Keratinocyte (primary cell): ENCODE results near the gene HEPACAM2. TPM values are rescaled to one million over a fixed set of nuclear protein-coding genes. Genes with fewer than 3 reads are reported as not detected.

Experiments used
- DNase-seq: peaks from one replicate; pipeline ENCODE4 v3.0.0-alpha.2; 2011; ENCODE audit warnings: low read depth, missing footprints, low spot score
- FAIRE-seq: peaks from 2 replicates; lab custom pipeline; 2011; peaks lifted over from hg19 to GRCh38; lab: Jason Lieb, UNC
- H2AFZ ChIP-seq: 2 replicates; pipeline ENCODE4 v1.6.0; 2012; ENCODE audit warnings: low read length, control low read depth, inconsistent platforms; ENCODE audit not compliant: control insufficient read depth
- H3K27ac ChIP-seq: 2 replicates; pipeline ENCODE4 v1.5.1; 2011; ENCODE audit warnings: low read length; ENCODE audit not compliant: control insufficient read depth, insufficient read depth
- H3K27me3 ChIP-seq: 3 replicates; pipeline ENCODE4 v1.6.0; 2011; ENCODE audit warnings: low read length; ENCODE audit not compliant: control insufficient read depth, insufficient read depth; ENCODE audit errors: extremely low read depth
- H3K36me3 ChIP-seq, 2 experiments: 2 replicates in 1 of 2; 3 replicates in 1 of 2; pipeline ENCODE4 v1.5.1; 2011; ENCODE audit warnings: low read length in 2 of 2, mild to moderate bottlenecking in 1 of 2; ENCODE audit not compliant: control insufficient read depth in 2 of 2, insufficient read depth in 2 of 2; ENCODE audit errors: extremely low read depth in 1 of 2
- H3K4me1 ChIP-seq: 3 replicates; pipeline ENCODE4 v1.5.1; 2011; ENCODE audit warnings: low read length; ENCODE audit not compliant: control insufficient read depth, insufficient read depth; ENCODE audit errors: extremely low read depth
- H3K4me2 ChIP-seq: 3 replicates; pipeline ENCODE4 v1.6.0; 2011; ENCODE audit warnings: low read depth, low read length; ENCODE audit not compliant: control insufficient read depth, insufficient read depth; ENCODE audit errors: extremely low read depth
- H3K4me3 ChIP-seq, 3 experiments: fragments of 200-600 bp in 1 of 3; sonication (generic) in 1 of 3; 2 replicates in 2 of 3; 3 replicates in 1 of 3; pipeline ENCODE4 v1.5.1; 2011 to 2016; ENCODE audit warnings: low read length in 3 of 3, mild to moderate bottlenecking in 3 of 3, control low read depth in 2 of 3, inconsistent platforms in 1 of 3, low read depth in 1 of 3, mixed read lengths in 1 of 3, mixed run types in 1 of 3, moderate library complexity in 1 of 3; ENCODE audit not compliant: control insufficient read depth in 2 of 3, insufficient read depth in 2 of 3; ENCODE audit errors: extremely low read depth in 1 of 3
- H3K79me2 ChIP-seq: 2 replicates; pipeline ENCODE4 v1.6.0; 2012; ENCODE audit warnings: low read length; ENCODE audit not compliant: control insufficient read depth, insufficient read depth
- H3K9ac ChIP-seq: 3 replicates; pipeline ENCODE4 v1.6.0; 2011; ENCODE audit warnings: low read length; ENCODE audit not compliant: control insufficient read depth, insufficient read depth; ENCODE audit errors: extremely low read depth
- H3K9me1 ChIP-seq: 3 replicates; pipeline ENCODE4 v1.6.0; 2011; ENCODE audit warnings: low read length; ENCODE audit not compliant: control insufficient read depth, insufficient read depth; ENCODE audit errors: extremely low read depth
- H3K9me3 ChIP-seq: 2 replicates; pipeline ENCODE4 v1.5.1; 2012; ENCODE audit warnings: low read depth, low read length; ENCODE audit not compliant: control insufficient read depth
- H4K20me1 ChIP-seq: 3 replicates; pipeline ENCODE4 v1.6.0; 2011; ENCODE audit warnings: low read length; ENCODE audit not compliant: control insufficient read depth, insufficient read depth; ENCODE audit errors: extremely low read depth
- EZH2 ChIP-seq: IDR thresholded peaks from one replicate; pipeline ENCODE4 v1.6.1; 2012; ENCODE audit warnings: inconsistent platforms, mild to moderate bottlenecking, low read length, moderate library complexity
- dilution Hi-C: fragments of 300-500 bp; cut with MboI; formaldehyde crosslinking; loops from one replicate; pipeline ENCODE4 v1.7.0; 2020; ENCODE audit warnings: low sequenced_read_pairs; ENCODE audit not compliant: extremely low pct_ligation_motif_present
- polyA plus RNA-seq, 5 experiments: library from polyadenylated mRNA; depleted of rRNA in 3 of 5; stranded (reverse) in 3 of 5; stranded (forward) in 1 of 5; unstranded in 1 of 5; fragments of >200 nt; gene quantifications; 1 replicate in 1 of 5; 2 replicates in 3 of 5; 3 replicates in 1 of 5; pipeline versions ENCODE4 v1.2.1 to v1.2.3, GENCODE V29; 2011 to 2012; ENCODE audit warnings: missing spikeins in 2 of 5, low read depth in 1 of 5, low replicate concordance in 1 of 5
- TF ChIP-seq, protein P1 (sequence below), 3 experiments: IDR thresholded peaks in 1 of 3; conservative IDR thresholded peaks in 1 of 3; optimal IDR thresholded peaks in 1 of 3; 2 replicates in 2 of 3; 3 replicates in 1 of 3; pipeline versions ENCODE3 to v1.5.1; 2011; ENCODE audit warnings: low read length in 3 of 3, mild to moderate bottlenecking in 3 of 3, moderate library complexity in 2 of 3, control low read depth in 1 of 3, inconsistent platforms in 1 of 3; ENCODE audit not compliant: insufficient read depth in 2 of 3; ENCODE audit errors: extremely low read depth in 1 of 3

HEPACAM2 gene
- polyA plus RNA-seq, 1 donor (not counting 4 experiments of a cell fraction or from before 2014, with no cell fraction given): not detected

DNA sequence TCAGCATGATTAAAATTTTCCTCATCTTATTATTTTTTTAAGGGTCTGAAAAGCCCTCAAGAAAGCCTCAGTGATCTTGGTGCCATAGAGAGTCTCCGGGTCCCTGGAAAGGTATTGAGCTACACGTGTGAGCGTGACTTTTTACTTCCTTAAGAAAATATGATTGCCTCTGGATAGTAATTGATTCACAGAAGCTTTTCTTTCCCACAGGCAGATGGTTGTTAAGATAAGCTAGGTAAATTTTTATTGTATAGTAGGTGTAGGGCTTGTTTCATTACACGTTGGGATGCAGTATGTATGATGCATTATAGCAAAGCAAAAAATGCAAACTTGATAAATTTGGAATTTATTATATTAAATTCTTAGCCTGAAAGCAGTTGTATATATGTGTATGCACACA lies 13.6 kb upstream of the HEPACAM2 start:
- Histone ChIP-seq H4K20me1 (no peaks in the 10 kb centered on the region), H3K4me3 (no peak overlapping the region), H3K9me1 (no peaks in the 10 kb centered on the region), H2AFZ (no peak overlapping the region), H3K27ac (no peak overlapping the region), H3K79me2 (peaks cover 4% of the 10 kb centered on the region), H3K36me3 (no peaks in the 10 kb centered on the region), H3K9me3 (no peaks in the 10 kb centered on the region), H3K4me2 (no peak overlapping the region), H3K4me1 (no peaks in the 10 kb centered on the region), H3K27me3 (no peaks in the 10 kb centered on the region), H3K9ac (no peak overlapping the region)
- dilution Hi-C loops: no loop called here
- TF ChIP-seq, protein P1, sequence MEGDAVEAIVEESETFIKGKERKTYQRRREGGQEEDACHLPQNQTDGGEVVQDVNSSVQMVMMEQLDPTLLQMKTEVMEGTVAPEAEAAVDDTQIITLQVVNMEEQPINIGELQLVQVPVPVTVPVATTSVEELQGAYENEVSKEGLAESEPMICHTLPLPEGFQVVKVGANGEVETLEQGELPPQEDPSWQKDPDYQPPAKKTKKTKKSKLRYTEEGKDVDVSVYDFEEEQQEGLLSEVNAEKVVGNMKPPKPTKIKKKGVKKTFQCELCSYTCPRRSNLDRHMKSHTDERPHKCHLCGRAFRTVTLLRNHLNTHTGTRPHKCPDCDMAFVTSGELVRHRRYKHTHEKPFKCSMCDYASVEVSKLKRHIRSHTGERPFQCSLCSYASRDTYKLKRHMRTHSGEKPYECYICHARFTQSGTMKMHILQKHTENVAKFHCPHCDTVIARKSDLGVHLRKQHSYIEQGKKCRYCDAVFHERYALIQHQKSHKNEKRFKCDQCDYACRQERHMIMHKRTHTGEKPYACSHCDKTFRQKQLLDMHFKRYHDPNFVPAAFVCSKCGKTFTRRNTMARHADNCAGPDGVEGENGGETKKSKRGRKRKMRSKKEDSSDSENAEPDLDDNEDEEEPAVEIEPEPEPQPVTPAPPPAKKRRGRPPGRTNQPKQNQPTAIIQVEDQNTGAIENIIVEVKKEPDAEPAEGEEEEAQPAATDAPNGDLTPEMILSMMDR (optimal IDR thresholded peaks at IDR 0.05 in 1 of 3, IDR thresholded peaks at IDR 0.05 in 1 of 3, conservative IDR thresholded peaks at IDR 0.05 in 1 of 3; ENCODE audit: extremely low read depth in 1 of 3, insufficient read depth in 2 of 3, low read length in 3 of 3): no peak
- TF ChIP-seq EZH2: no peak
- DNase-seq (no peak), FAIRE-seq (no peak)

DNA sequence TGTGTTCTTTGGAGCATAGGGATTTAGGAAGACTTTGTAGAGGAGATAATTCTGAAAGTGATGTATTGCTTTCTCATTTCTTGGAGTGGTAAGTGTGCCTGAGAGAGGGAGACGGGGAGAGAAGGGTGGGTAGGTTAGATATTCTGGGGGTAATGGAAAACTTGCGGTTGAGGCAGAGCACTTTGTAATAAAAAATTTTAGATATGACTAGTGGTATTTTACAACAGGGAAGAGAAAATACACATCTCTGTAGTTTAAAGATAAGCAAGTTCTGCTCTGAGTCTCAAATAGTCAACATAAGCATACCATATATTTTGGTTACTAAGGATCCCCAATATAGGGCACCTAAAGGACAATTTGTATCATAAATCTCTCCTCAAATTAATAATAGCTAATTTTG lies 12.5 kb upstream of the HEPACAM2 start:
- H3K4me3 ChIP-seq: no peak overlapping the region
- H3K9ac ChIP-seq: no peak overlapping the region
- no peak overlapping the region for H2AFZ ChIP-seq
- H3K36me3 ChIP-seq: no peaks in the 10 kb centered on the region
- H3K9me1 ChIP-seq: no peaks in the 10 kb centered on the region
- H3K9me3 ChIP-seq: no peaks in the 10 kb centered on the region
- dilution Hi-C loops: no loop called here
- no peak overlapping the region for H3K4me2 ChIP-seq
- FAIRE-seq (no peak), DNase-seq (no peak)
- no peaks in the 10 kb centered on the region for H3K4me1 ChIP-seq
- no peaks in the 10 kb centered on the region for H3K27me3 ChIP-seq
- no peak overlapping the region for H3K27ac ChIP-seq
- no peak for TF ChIP-seq EZH2
- TF ChIP-seq, protein P1 (optimal IDR thresholded peaks at IDR 0.05 in 1 of 3, IDR thresholded peaks at IDR 0.05 in 1 of 3, conservative IDR thresholded peaks at IDR 0.05 in 1 of 3; ENCODE audit: extremely low read depth in 1 of 3, insufficient read depth in 2 of 3, low read length in 3 of 3): no peak
- peaks cover 7% of the 10 kb centered on the region for H3K79me2 ChIP-seq
- no peaks in the 10 kb centered on the region for H4K20me1 ChIP-seq
